ENCODE measurements around the gene SLC5A5. TPM values are rescaled to one million over a fixed set of nuclear protein-coding genes. Genes with fewer than 3 reads are reported as not detected.

The SLC5A5 gene
- polyA plus RNA-seq, 1 donor from 2014 or later: not detected

- H3K36me3 Mint-ChIP-seq: peaks cover 4% of the 10 kb centered on the region
- peaks cover 8 to 11% (median 8%) of the 10 kb centered on the region in 3 donors for H3K4me1 Mint-ChIP-seq
- peak overlapping the region in 1 of 3 donors; percentile 48 for H3K27ac Mint-ChIP-seq
- H3K27me3 Mint-ChIP-seq: no peaks in the 10 kb centered on the region
- H3K9me3 Mint-ChIP-seq: no peaks in the 10 kb centered on the region
- peak overlapping the region in 1 of 4 donors; percentile 79 for H3K4me3 Mint-ChIP-seq
Measured at GRCh38 chr19:17942181-17942580, 70.4 kb downstream of the SLC5A5 start.

DNA sequence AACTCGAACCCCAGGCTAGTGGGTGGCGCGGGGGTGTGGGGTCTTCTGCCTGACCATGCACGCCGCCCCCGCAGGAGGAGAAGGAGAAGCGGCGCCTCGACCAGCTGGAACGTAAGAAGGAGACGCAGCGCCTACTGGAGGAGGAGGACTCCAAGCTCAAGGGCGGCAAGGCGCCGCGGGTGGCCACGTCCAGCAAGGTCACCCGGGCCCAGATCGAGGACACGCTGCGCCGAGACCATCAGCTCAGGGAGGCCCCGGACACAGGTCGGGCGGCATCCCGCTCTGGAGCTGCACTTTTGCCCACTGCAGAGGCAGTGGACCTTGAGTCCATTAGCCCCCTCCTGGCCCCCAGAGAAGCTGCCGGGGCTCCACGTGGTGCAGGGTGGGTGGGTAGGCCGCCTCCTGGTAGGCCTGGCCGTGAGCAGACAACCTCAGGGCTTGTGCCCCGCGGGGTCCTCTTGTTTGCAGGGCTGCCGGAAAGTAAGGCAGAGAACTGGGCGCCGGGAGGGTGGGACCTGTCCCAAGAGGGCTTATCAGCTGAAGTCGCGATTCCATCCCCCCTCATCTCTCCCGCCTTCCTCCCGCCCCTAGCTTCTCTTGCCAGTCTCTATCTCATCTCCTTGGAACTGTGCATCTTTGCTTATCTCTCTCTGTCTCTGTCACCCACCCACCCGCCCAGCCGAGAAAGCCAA is 71.0 kb downstream of the SLC5A5 start:
- Mint-ChIP-seq H3K27ac (peak overlapping the region in 1 of 3 donors; percentile 48), H3K27me3 (no peaks in the 10 kb centered on the region), H3K4me3 (peak overlapping the region in 1 of 4 donors; percentile 79), H3K9me3 (no peaks in the 10 kb centered on the region), H3K4me1 (peaks cover 10 to 14% (median 13%) of the 10 kb centered on the region in 3 donors), H3K36me3 (peaks cover 4% of the 10 kb centered on the region)

GRCh38 chr19:17943274-17944221 is 71.8 kb downstream of the SLC5A5 start:
- Mint-ChIP-seq H3K4me1 (peaks cover 10 to 14% (median 13%) of the 10 kb centered on the region in 3 donors), H3K36me3 (peaks cover 4% of the 10 kb centered on the region), H3K27ac (peak overlapping the region in 2 of 3 donors; percentile 87 to 99), H3K27me3 (no peaks in the 10 kb centered on the region), H3K9me3 (no peaks in the 10 kb centered on the region), H3K4me3 (peak overlapping the region in 1 of 4 donors; percentile 69)

GRCh38 chr19:17944301-17944700 is 72.6 kb downstream of the SLC5A5 start:
- Mint-ChIP-seq H3K4me3 (peak overlapping the region in 1 of 4 donors; percentile 69), H3K27ac (peak overlapping the region in 2 of 3 donors; percentile 87 to 99), H3K4me1 (peaks cover 12 to 19% (median 16%) of the 10 kb centered on the region in 3 donors), H3K9me3 (no peaks in the 10 kb centered on the region), H3K36me3 (peaks cover 4% of the 10 kb centered on the region), H3K27me3 (peaks cover 4% of the 10 kb centered on the region)

Other genes starting within 250 kb of the SLC5A5 start
- gene UNC13A, start 183.6 kb upstream of the SLC5A5 start, polyA plus RNA-seq: not detected
- gene MAP1S, start 152.5 kb upstream of the SLC5A5 start, polyA plus RNA-seq: 50.3 TPM
- 42.4 TPM for gene FCHO1, start 120.5 kb upstream of the SLC5A5 start, polyA plus RNA-seq
- gene B3GNT3, start 76.8 kb upstream of the SLC5A5 start, polyA plus RNA-seq: not detected
- gene INSL3, start 50.4 kb upstream of the SLC5A5 start, polyA plus RNA-seq: 1.7 TPM
- 56.3 TPM for gene JAK3, start 24.0 kb upstream of the SLC5A5 start, polyA plus RNA-seq
- gene RPL18A, start 12.0 kb upstream of the SLC5A5 start, polyA plus RNA-seq: 5,234 TPM
- gene CCDC124, start 61.1 kb downstream of the SLC5A5 start, polyA plus RNA-seq: 63.7 TPM
- gene KCNN1, start 95.2 kb downstream of the SLC5A5 start, polyA plus RNA-seq: not detected
- gene ARRDC2, start 136.2 kb downstream of the SLC5A5 start, polyA plus RNA-seq: 42.4 TPM
- 9.8 TPM for gene IL12RB1, start 215.0 kb downstream of the SLC5A5 start, polyA plus RNA-seq
- gene MAST3, start 225.8 kb downstream of the SLC5A5 start, polyA plus RNA-seq: 20.3 TPM